K562 (cell line): ENCODE measurements around the gene ZNF599. TPM values are rescaled to one million over a fixed set of nuclear protein-coding genes. Genes with fewer than 3 reads are reported as not detected.
A peak's percentile ranks its signal among the peaks of the same experiment; 100 is the strongest.

Source experiments
- ARID2 ChIP-seq: fragments of 450-650 bp; IDR thresholded peaks from 2 replicates; pipeline ENCODE4 v1.6.1; 2017; ENCODE audit warnings: antibody characterized with exemption, mild to moderate bottlenecking
- CTBP1 ChIP-seq: fragments of 450-650 bp; IDR thresholded peaks from 2 replicates; pipeline ENCODE4 v1.6.1; 2016; ENCODE audit warnings: borderline replicate concordance
- GTF2A2 ChIP-seq: IDR thresholded peaks from 2 replicates; pipeline ENCODE4 v1.6.1; 2016; ENCODE audit warnings: mild to moderate bottlenecking, missing genetic modification characterization, missing compliant biosample characterization
- HLTF ChIP-seq: fragments of 450-650 bp; IDR thresholded peaks from 2 replicates; pipeline ENCODE4 v1.6.1; 2016
- NONO ChIP-seq, 2 experiments: fragments of 200-400 bp in 1 of 2; fragments of 450-650 bp in 1 of 2; formaldehyde crosslinking in 1 of 2; IDR thresholded peaks; 2 replicates each; pipeline ENCODE4 v1.6.1; 2017; ENCODE audit warnings: low read depth in 2 of 2, mild to moderate bottlenecking in 2 of 2, moderate library complexity in 2 of 2, low read length in 1 of 2
- RAD51 ChIP-seq: fragments of 450-650 bp; IDR thresholded peaks from 2 replicates; pipeline ENCODE4 v1.7.1; 2016; ENCODE audit warnings: low read depth, mild to moderate bottlenecking, borderline replicate concordance
- REST ChIP-seq, 2 experiments: fragments of 450-650 bp; formaldehyde crosslinking in 1 of 2; IDR thresholded peaks; 2 replicates each; pipeline versions ENCODE4 v1.4.0 to v1.6.1; 2014 to 2020; ENCODE audit warnings: mild to moderate bottlenecking in 2 of 2, borderline replicate concordance in 1 of 2, low read depth in 1 of 2
- TFAP4 ChIP-seq: sonication (generic); formaldehyde crosslinking; IDR thresholded peaks from 2 replicates; pipeline ENCODE4 v1.8.0; 2022; ENCODE audit warnings: missing genetic modification reagents, mild to moderate bottlenecking, moderate library complexity, borderline replicate concordance
- ZNF354B ChIP-seq: fragments of 250-450 bp; sonication (Bioruptor Pico); IDR thresholded peaks from 2 replicates; pipeline ENCODE4 v1.4.0; 2020
- polyA plus RNA-seq, 8 experiments: library from polyadenylated mRNA; depleted of rRNA in 4 of 8; stranded (reverse) in 5 of 8; unstranded in 3 of 8; fragments of >200 nt; fragmentation: Nextera tagmentation in 2 of 8; fragmentation: Illumina TruSeq in 1 of 8; extraction: Ambion mirVana in 2 of 8; extraction: Trizol in 1 of 8; gene quantifications; 2 replicates each; pipeline versions ENCODE4 v1.2.1 to v1.2.3, GENCODE V29; 2011 to 2014; ENCODE audit warnings: inconsistent platforms in 1 of 8, missing spikeins in 1 of 8
- total RNA-seq, 7 experiments: library from RNA; depleted of rRNA in 6 of 7; stranded (reverse); fragments of >200 nt in 6 of 7; fragmentation: Illumina TruSeq in 2 of 7; extraction: Trizol in 2 of 7; gene quantifications; 2 replicates each; pipeline versions ENCODE4 v1.2.1 to v1.2.3, GENCODE V29; 2011 to 2021; ENCODE audit warnings: low replicate concordance in 1 of 7

Gene ZNF599
- total and polyA plus RNA-seq, 9 of the 15 experiments (the other 6 are each of a cell fraction or from before 2014, with no cell fraction given) = 0.71 to 6.7 (median 2.8) TPM

- TF ChIP-seq ZNF354B (CRISPR knock-in tag) (no peak), TFAP4 (no peak), GTF2A2 (tag) (no peak), ARID2 (0 out of 2 replicates have a peak, but pooled peaks have one; percentile 7), REST (IDR thresholded peaks at IDR 0.05; ENCODE audit: borderline replicate concordance) (peak; percentile 82), REST (CRISPR knock-in tag; IDR thresholded peaks at IDR 0.05; ENCODE audit: low read depth) (no peak), HLTF (no peak), RAD51 (0 out of 2 replicates have a peak, but pooled peaks have one; percentile 30), CTBP1 (peak; percentile 22; the same call in 1 of the 2 replicates), NONO (IDR thresholded peaks at IDR 0.05; ENCODE audit: low read depth in 2 of 2, low read length in 1 of 2) (no peak)
Measured at GRCh38 chr19:34712395-34713261, 60.4 kb downstream of the ZNF599 start (continued).
